D721Med (cell line): ENCODE results near the gene TP53INP2.

Source experiments
- DNase-seq: peaks from one replicate; pipeline ENCODE4 v3.0.0; 2011; ENCODE audit warnings: low spot score; ENCODE audit not compliant: insufficient read length
- FAIRE-seq: peaks from 2 replicates; lab custom pipeline; 2011; peaks lifted over from hg19 to GRCh38; lab: Jason Lieb, UNC
- TF ChIP-seq, protein P1 (sequence below): IDR thresholded peaks from 2 replicates; pipeline ENCODE4 v1.5.1; 2012; ENCODE audit warnings: mild to moderate bottlenecking, control low read depth; ENCODE audit not compliant: insufficient read depth; ENCODE audit errors: missing control alignments

Gene TP53INP2

DNA sequence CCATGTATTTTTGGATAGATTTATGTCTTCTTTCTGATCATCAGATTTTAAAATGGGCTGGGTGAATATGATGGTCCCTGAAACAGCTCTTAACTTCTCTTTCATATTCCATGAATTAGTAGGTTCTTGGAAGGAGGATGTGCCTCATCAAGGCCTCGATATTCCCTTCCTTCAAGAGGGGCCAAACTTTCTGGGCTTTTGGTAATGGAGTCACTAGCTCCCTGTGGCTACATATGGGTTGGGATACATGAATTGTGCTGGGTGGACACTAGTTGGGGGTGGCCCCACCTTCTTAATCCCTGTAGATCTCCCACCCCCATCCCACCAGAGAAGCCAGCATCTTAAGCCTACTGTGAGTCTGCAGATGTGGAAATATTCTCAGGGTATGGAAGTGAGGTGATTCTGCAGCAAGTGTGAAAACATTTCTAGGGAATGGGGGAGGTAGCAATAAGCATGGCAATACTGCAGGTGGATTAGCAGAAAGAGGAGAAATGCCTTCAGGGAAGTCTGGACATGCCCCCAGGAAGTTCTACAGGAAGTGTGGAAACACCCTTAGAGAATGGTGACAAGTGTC lies 2.2 kb downstream of the TP53INP2 start:
- FAIRE-seq, result no peak
- TF ChIP-seq, protein P1, sequence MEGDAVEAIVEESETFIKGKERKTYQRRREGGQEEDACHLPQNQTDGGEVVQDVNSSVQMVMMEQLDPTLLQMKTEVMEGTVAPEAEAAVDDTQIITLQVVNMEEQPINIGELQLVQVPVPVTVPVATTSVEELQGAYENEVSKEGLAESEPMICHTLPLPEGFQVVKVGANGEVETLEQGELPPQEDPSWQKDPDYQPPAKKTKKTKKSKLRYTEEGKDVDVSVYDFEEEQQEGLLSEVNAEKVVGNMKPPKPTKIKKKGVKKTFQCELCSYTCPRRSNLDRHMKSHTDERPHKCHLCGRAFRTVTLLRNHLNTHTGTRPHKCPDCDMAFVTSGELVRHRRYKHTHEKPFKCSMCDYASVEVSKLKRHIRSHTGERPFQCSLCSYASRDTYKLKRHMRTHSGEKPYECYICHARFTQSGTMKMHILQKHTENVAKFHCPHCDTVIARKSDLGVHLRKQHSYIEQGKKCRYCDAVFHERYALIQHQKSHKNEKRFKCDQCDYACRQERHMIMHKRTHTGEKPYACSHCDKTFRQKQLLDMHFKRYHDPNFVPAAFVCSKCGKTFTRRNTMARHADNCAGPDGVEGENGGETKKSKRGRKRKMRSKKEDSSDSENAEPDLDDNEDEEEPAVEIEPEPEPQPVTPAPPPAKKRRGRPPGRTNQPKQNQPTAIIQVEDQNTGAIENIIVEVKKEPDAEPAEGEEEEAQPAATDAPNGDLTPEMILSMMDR, result no peak
- DNase-seq, result no peak

DNA sequence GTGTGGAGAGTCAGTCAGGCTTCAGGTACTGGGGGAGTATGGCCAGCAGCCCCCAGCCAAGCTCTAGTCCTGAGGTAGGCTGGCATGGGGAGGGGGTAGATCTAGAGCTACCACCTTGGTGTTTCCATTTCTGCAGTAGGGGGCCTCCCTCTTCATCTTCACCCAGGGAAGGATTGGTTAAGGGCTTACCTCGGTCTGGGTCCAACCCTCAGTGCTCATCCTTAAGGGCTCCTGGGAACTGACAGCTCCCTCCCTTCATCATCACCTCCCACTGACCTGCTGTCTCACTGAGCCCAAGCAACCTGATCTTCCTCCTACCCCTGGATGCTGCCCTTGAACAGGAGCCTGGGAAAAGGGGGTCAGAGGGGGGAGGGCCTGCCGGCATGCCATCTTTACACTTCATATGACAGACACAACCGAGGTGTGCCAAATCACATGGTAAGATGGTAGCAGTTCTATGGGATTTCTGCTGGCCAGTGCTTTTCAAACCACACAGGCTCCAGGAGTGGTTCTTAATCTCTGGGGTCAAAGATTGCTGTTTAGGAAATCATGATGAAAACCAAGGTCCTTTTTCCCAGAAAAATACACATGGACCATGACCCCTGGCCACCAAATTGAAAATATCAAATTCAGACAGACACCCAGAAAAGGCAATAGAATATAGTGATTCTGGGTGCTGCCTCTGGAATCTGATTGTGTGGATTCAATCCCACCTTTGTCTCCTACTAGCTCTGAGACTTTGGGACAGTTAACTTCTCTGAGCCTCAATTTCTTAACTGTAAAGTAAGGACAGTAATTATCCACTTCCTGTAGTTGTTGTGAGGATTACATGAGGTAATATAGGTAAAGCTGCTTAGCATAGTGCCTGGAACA lies 3.0 kb downstream of the TP53INP2 start:
- FAIRE-seq (no peak), DNase-seq (no peak)
- TF ChIP-seq, protein P1, result no peak

DNA sequence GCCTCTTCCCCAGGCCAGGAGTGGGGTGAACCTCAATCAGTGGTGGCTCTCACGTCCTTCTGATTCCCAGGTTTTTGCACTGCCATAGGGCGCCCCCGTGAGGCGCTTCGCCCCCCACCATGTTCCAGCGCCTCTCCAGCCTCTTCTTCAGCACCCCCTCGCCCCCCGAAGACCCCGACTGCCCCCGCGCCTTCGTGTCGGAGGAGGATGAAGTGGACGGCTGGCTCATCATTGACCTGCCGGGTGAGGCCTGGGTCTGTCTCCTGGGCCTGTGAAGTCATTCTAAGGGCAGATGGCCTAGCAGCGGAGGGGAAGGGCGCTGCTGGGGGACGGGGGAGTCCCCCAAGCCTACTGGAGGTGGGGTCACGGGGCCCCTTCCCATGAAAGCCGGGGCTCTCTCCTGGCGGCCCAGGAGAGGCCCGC lies 4.5 kb downstream of the TP53INP2 start:
- no peak for DNase-seq
- TF ChIP-seq, protein P1, result peak; percentile 42
- no peak for FAIRE-seq

DNA sequence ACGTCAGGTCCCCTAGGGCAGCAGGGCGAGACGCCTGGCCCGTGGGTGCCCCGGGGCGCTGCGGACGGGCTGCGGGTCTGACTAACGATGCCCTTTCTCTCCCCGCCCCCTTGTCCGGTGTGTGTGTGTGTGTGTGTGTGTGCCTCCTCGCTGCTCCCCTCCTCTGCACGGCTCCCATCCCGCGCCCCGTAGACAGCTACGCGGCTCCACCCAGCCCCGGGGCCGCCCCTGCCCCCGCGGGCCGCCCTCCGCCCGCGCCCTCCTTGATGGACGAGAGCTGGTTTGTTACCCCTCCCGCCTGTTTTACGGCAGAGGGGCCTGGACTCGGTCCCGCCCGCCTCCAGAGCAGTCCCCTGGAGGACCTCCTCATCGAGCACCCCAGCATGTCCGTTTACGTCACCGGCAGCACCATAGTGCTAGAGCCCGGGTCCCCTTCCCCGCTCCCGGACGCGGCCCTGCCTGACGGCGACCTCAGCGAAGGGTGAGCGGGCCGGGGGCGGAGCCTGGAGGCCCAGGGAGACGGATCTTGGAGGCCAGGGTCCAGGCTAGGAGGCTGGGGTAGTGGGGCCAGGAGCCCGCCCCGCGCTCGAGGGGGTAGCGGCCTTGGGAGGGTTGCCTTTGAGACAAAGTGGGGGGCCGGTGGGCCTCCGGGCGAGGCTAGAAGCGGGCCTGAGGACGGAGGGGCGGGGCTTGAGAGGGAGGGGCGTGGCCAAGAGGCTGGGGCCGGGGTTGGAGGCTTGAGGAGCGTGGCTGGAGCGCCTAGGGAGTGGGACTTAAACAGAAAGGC lies 5.1 kb downstream of the TP53INP2 start:
- FAIRE-seq, result no peak
- TF ChIP-seq, protein P1, result no peak
- DNase-seq, result peak; percentile 83

DNA sequence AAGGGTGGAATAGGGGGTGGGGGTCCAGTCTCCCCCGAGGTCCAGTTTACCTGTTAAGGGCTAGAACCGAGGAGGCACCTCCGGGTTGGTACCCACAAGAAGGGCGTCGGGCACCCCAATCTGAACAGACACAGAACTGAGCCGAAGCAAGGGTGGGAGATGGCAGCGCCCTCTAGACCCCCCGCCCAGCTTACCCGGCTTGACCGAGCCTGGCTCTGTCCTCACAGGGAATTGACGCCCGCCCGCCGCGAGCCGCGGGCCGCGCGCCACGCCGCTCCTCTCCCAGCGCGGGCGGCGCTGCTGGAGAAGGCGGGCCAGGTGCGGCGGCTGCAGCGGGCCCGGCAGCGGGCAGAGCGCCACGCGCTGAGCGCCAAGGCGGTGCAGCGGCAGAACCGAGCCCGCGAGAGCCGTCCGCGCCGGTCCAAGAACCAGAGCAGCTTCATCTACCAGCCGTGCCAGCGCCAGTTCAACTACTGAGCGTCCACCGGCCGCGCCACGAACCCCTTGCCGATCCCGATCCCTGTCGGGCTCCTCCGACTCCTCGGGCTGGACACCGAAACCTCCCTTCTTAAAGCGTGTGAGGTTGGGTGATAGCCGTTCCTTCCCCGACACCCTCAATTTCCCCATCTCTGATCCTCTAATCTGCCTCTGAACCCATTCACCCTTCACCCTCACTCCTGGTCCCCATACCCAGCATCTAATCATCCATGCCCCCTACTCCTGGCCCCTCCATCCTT lies 5.9 kb downstream of the TP53INP2 start:
- FAIRE-seq, result no peak
- TF ChIP-seq, protein P1, result peak; percentile 17
- DNase-seq, result peak; percentile 71

DNA sequence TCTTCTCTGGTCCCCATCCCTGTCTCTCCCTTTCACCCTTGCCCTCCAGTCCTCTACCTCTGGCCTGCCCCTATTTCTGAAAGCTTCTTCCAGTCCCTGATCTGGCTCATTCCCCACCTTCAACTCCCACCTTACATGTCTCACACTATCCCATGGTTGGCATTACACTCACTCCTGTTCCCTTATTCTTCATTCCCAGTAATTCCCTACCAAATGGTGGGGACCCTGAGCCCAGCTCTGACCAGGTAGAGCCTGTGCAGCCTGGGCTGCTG lies 6.4 kb downstream of the TP53INP2 start:
- TF ChIP-seq, protein P1, result no peak
- no peak for FAIRE-seq
- DNase-seq, result no peak
